ENCODE measurements around the gene CLIC2.

CLIC2 gene

GRCh38 chrX:155262970-155263754 is 71.3 kb downstream of the CLIC2 start:
- no peak for DNase-seq (ENCODE audit: low read depth in 2 of 2)

GRCh38 chrX:155259752-155260151 is 74.7 kb downstream of the CLIC2 start:
- DNase-seq (ENCODE audit: low read depth in 2 of 2): no peak

- DNase-seq (ENCODE audit: low read depth in 2 of 2): no peak
These were observed 83.0 kb downstream of the CLIC2 start for GRCh38 chrX:155251391-155251790.

GRCh38 chrX:155247497-155247896 is 86.9 kb downstream of the CLIC2 start:
- no peak for DNase-seq (ENCODE audit: low read depth in 2 of 2)

GRCh38 chrX:155246748-155247147 is 87.7 kb downstream of the CLIC2 start:
- DNase-seq (ENCODE audit: low read depth in 2 of 2): no peak

GRCh38 chrX:155242300-155242699 is 92.1 kb downstream of the CLIC2 start:
- no peak for DNase-seq (ENCODE audit: low read depth in 2 of 2)

- DNase-seq (ENCODE audit: low read depth in 2 of 2): no peak
These were observed 96.7 kb downstream of the CLIC2 start for GRCh38 chrX:155237719-155238118.

GRCh38 chrX:155235891-155236290 is 98.5 kb downstream of the CLIC2 start:
- DNase-seq (ENCODE audit: low read depth in 2 of 2): no peak

GRCh38 chrX:155231163-155231562 is 103.3 kb downstream of the CLIC2 start:
- DNase-seq (ENCODE audit: low read depth in 2 of 2): no peak

Data from stimulated activated CD4-positive, alpha-beta T cell treated with anti-CD3 and anti-CD28 coated beads, Interleukin-4, amount 100 ng/mL, for 48 hours (primary cell).